Liver (tissue), 9 donors: ENCODE results near the gene F13A1. TPM values are rescaled to one million over a fixed set of nuclear protein-coding genes. Genes with fewer than 3 reads are reported as not detected.

Source experiments
- DNase-seq: peaks from one replicate; pipeline ENCODE4 v3.0.0-alpha.2; 2017; ENCODE audit warnings: low spot score
- H3K27ac ChIP-seq, 2 donors: one replicate each; pipeline ENCODE4 v1.7.0; 2013; ENCODE audit warnings: inconsistent platforms in 2 of 2, low read length in 2 of 2, control low read depth in 1 of 2, low read depth in 1 of 2, mild to moderate bottlenecking in 1 of 2
- H3K27me3 ChIP-seq, 4 donors: one replicate each; pipeline versions ENCODE4 v1.6.1 to v1.7.0; 2013; ENCODE audit warnings: low read length in 3 of 4, inconsistent platforms in 1 of 4, mild to moderate bottlenecking in 1 of 4, moderate library complexity in 1 of 4; ENCODE audit not compliant: control insufficient read depth in 4 of 4, insufficient read depth in 4 of 4
- H3K36me3 ChIP-seq, 4 donors: one replicate each; pipeline versions ENCODE4 v1.6.1 to v1.7.0; 2013; ENCODE audit warnings: low read length in 3 of 4, mild to moderate bottlenecking in 3 of 4, low read depth in 1 of 4, moderate library complexity in 1 of 4; ENCODE audit not compliant: control insufficient read depth in 4 of 4, insufficient read depth in 3 of 4
- H3K4me1 ChIP-seq, 4 donors: one replicate each; pipeline versions ENCODE4 v1.6.1 to v1.7.0; 2013; ENCODE audit warnings: low read length in 3 of 4, mild to moderate bottlenecking in 3 of 4, moderate library complexity in 1 of 4; ENCODE audit not compliant: control insufficient read depth in 4 of 4, insufficient read depth in 4 of 4
- H3K4me3 ChIP-seq, 3 donors: one replicate each; pipeline versions ENCODE4 v1.6.1 to v1.7.0; 2013; ENCODE audit warnings: low read length in 3 of 3, control low read depth in 1 of 3, low read depth in 1 of 3, mild to moderate bottlenecking in 1 of 3
- H3K9ac ChIP-seq, 2 donors: one replicate each; pipeline ENCODE4 v1.7.0; 2013; ENCODE audit warnings: low read length in 2 of 2, mild to moderate bottlenecking in 2 of 2, moderate library complexity in 2 of 2, control low read depth in 1 of 2, low read depth in 1 of 2
- H3K9me3 ChIP-seq, 4 donors: one replicate each; pipeline versions ENCODE4 v1.6.1 to v1.7.0; 2013; ENCODE audit warnings: low read length in 3 of 4; ENCODE audit not compliant: control insufficient read depth in 4 of 4
- EGR1 ChIP-seq, 2 donors: IDR thresholded peaks; 2 replicates each; pipeline ENCODE4 v1.6.1; 2016 to 2018; ENCODE audit warnings: antibody characterized with exemption in 2 of 2, low read depth in 2 of 2
- FOXA1 ChIP-seq: IDR thresholded peaks from 2 replicates; pipeline ENCODE4 v1.6.1; 2016; ENCODE audit warnings: antibody characterized with exemption
- FOXA2 ChIP-seq: IDR thresholded peaks from 2 replicates; pipeline ENCODE4 v1.6.1; 2016; ENCODE audit warnings: antibody characterized with exemption
- GABPA ChIP-seq, 2 donors: IDR thresholded peaks in 1 of 2; conservative IDR thresholded peaks in 1 of 2; 2 replicates each; pipeline ENCODE4 v1.6.1; 2016; ENCODE audit warnings: antibody characterized with exemption in 2 of 2, mild to moderate bottlenecking in 1 of 2, moderate library complexity in 1 of 2
- HNF4A ChIP-seq, 2 donors: conservative IDR thresholded peaks; 2 replicates each; pipeline ENCODE4 v1.6.1; 2016; ENCODE audit warnings: antibody characterized with exemption in 2 of 2, mild to moderate bottlenecking in 2 of 2
- HNF4G ChIP-seq: IDR thresholded peaks from 2 replicates; pipeline ENCODE4 v1.6.1; 2016; ENCODE audit warnings: antibody characterized with exemption
- JUND ChIP-seq, 2 donors: IDR thresholded peaks; 2 replicates each; pipeline ENCODE4 v1.6.1; 2016; ENCODE audit warnings: antibody characterized with exemption in 2 of 2
- NR2F2 ChIP-seq: IDR thresholded peaks from 2 replicates; pipeline ENCODE4 v1.6.1; 2016; ENCODE audit warnings: antibody characterized with exemption
- RAD21 ChIP-seq, 2 donors: IDR thresholded peaks; 2 replicates each; pipeline ENCODE4 v1.6.1; 2016; ENCODE audit warnings: antibody characterized with exemption in 2 of 2, mild to moderate bottlenecking in 2 of 2
- RXRA ChIP-seq, 2 donors: IDR thresholded peaks; 2 replicates each; pipeline ENCODE4 v1.6.1; 2017 to 2018; ENCODE audit warnings: antibody characterized with exemption in 2 of 2, mild to moderate bottlenecking in 1 of 2
- SP1 ChIP-seq: IDR thresholded peaks from 2 replicates; pipeline ENCODE4 v1.6.1; 2018; ENCODE audit warnings: antibody characterized with exemption, mild to moderate bottlenecking
- TAF1 ChIP-seq: conservative IDR thresholded peaks from 2 replicates; pipeline ENCODE4 v1.6.1; 2016; ENCODE audit warnings: antibody characterized with exemption, mild to moderate bottlenecking
- YY1 ChIP-seq: IDR thresholded peaks from 2 replicates; pipeline ENCODE4 v1.6.1; 2016; ENCODE audit warnings: antibody characterized with exemption, mild to moderate bottlenecking
- WGBS: extraction: QIAGEN DNeasy Blood & Tissue Kit; methylation state at CpG from one replicate; pipeline ENCODE4 v1.1.7; 2013; 5-methylcytosine and 5-hydroxymethylcytosine counted together
- polyA plus RNA-seq, 2 donors: library from polyadenylated mRNA; stranded (reverse) in 1 of 2; unstranded in 1 of 2; fragments of 200-250 nt in 1 of 2; fragments of >200 nt in 1 of 2; fragmentation: Nextera tagmentation in 1 of 2; extraction: Ambion mirVana in 1 of 2; gene quantifications; one replicate each; pipeline versions ENCODE4 v1.2.1 to v1.2.3, GENCODE V29; 2013 to 2015
- total RNA-seq, 2 donors: library from RNA; depleted of rRNA; stranded (reverse); fragments of >200 nt; gene quantifications; one replicate each; pipeline ENCODE4 v1.2.3, GENCODE V29; 2014
- TF ChIP-seq, protein P1 (sequence below): fragments of 150-350 bp; IDR thresholded peaks from 2 replicates; pipeline ENCODE4 v1.5.1; 2017; ENCODE audit warnings: improper control_type of control experiment, low read depth, low read length; ENCODE audit not compliant: missing input control
- TF ChIP-seq, protein P2 (sequence below): IDR thresholded peaks from 2 replicates; pipeline ENCODE4 v1.6.1; 2016; ENCODE audit warnings: antibody characterized with exemption, mild to moderate bottlenecking
- TF ChIP-seq, protein P3 (sequence below): IDR thresholded peaks from 2 replicates; pipeline ENCODE4 v1.6.1; 2016; ENCODE audit warnings: antibody characterized with exemption
- TF ChIP-seq, protein P4 (sequence below): IDR thresholded peaks from 2 replicates; pipeline ENCODE4 v1.6.1; 2016; ENCODE audit warnings: antibody characterized with exemption
- TF ChIP-seq, protein P5 (sequence below): IDR thresholded peaks from 2 replicates; pipeline ENCODE4 v1.6.1; 2016; ENCODE audit warnings: antibody characterized with exemption
- donor health status: healthy.
- donor health status: healthy.
- donor health status: healthy.
- donor health status: healthy.
- donor health status: healthy.

The F13A1 gene
- total and polyA plus RNA-seq, 4 donors: 0.46 to 18.3 (median 5.1) TPM

DNA sequence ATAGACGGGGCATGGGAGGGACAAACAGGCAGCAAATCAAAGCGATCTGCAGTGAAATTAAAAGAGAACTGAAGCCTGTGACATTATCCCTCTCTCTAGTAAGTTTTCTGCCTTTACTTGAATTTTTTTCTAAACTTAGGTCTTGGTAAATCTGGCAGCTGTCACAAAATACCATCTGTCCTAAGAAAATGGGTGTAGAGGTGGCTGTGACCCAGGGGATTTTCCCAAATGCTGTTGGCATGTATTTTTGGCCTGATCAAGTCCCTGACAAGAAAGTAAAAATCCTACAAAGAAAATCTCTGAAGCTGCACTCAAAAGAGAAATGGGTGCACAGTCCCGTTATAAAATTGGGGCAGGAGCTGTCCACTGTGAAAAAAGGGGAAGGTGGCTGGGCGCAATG is 30.2 kb upstream of the F13A1 start:
- TF ChIP-seq EGR1 (IDR thresholded peaks at IDR 0.05; ENCODE audit: low read depth in 2 of 2): no peak
- TF ChIP-seq FOXA2: no peak
- TF ChIP-seq, protein P1, sequence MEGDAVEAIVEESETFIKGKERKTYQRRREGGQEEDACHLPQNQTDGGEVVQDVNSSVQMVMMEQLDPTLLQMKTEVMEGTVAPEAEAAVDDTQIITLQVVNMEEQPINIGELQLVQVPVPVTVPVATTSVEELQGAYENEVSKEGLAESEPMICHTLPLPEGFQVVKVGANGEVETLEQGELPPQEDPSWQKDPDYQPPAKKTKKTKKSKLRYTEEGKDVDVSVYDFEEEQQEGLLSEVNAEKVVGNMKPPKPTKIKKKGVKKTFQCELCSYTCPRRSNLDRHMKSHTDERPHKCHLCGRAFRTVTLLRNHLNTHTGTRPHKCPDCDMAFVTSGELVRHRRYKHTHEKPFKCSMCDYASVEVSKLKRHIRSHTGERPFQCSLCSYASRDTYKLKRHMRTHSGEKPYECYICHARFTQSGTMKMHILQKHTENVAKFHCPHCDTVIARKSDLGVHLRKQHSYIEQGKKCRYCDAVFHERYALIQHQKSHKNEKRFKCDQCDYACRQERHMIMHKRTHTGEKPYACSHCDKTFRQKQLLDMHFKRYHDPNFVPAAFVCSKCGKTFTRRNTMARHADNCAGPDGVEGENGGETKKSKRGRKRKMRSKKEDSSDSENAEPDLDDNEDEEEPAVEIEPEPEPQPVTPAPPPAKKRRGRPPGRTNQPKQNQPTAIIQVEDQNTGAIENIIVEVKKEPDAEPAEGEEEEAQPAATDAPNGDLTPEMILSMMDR: no peak
- no peak for TF ChIP-seq HNF4A (conservative IDR thresholded peaks at IDR 0.05)
- TF ChIP-seq, protein P2, sequence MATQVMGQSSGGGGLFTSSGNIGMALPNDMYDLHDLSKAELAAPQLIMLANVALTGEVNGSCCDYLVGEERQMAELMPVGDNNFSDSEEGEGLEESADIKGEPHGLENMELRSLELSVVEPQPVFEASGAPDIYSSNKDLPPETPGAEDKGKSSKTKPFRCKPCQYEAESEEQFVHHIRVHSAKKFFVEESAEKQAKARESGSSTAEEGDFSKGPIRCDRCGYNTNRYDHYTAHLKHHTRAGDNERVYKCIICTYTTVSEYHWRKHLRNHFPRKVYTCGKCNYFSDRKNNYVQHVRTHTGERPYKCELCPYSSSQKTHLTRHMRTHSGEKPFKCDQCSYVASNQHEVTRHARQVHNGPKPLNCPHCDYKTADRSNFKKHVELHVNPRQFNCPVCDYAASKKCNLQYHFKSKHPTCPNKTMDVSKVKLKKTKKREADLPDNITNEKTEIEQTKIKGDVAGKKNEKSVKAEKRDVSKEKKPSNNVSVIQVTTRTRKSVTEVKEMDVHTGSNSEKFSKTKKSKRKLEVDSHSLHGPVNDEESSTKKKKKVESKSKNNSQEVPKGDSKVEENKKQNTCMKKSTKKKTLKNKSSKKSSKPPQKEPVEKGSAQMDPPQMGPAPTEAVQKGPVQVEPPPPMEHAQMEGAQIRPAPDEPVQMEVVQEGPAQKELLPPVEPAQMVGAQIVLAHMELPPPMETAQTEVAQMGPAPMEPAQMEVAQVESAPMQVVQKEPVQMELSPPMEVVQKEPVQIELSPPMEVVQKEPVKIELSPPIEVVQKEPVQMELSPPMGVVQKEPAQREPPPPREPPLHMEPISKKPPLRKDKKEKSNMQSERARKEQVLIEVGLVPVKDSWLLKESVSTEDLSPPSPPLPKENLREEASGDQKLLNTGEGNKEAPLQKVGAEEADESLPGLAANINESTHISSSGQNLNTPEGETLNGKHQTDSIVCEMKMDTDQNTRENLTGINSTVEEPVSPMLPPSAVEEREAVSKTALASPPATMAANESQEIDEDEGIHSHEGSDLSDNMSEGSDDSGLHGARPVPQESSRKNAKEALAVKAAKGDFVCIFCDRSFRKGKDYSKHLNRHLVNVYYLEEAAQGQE: no peak
- TF ChIP-seq, protein P3, sequence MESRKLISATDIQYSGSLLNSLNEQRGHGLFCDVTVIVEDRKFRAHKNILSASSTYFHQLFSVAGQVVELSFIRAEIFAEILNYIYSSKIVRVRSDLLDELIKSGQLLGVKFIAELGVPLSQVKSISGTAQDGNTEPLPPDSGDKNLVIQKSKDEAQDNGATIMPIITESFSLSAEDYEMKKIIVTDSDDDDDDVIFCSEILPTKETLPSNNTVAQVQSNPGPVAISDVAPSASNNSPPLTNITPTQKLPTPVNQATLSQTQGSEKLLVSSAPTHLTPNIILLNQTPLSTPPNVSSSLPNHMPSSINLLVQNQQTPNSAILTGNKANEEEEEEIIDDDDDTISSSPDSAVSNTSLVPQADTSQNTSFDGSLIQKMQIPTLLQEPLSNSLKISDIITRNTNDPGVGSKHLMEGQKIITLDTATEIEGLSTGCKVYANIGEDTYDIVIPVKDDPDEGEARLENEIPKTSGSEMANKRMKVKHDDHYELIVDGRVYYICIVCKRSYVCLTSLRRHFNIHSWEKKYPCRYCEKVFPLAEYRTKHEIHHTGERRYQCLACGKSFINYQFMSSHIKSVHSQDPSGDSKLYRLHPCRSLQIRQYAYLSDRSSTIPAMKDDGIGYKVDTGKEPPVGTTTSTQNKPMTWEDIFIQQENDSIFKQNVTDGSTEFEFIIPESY: no peak
- no peak for TF ChIP-seq SP1
- TF ChIP-seq TAF1: no peak
- TF ChIP-seq YY1: no peak
- no peak for TF ChIP-seq GABPA (IDR thresholded peaks at IDR 0.05 in 1 of 2, conservative IDR thresholded peaks at IDR 0.05 in 1 of 2)
- no peak for TF ChIP-seq FOXA1
- TF ChIP-seq HNF4G: no peak
- TF ChIP-seq, protein P4, sequence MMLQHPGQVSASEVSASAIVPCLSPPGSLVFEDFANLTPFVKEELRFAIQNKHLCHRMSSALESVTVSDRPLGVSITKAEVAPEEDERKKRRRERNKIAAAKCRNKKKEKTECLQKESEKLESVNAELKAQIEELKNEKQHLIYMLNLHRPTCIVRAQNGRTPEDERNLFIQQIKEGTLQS: no peak
- TF ChIP-seq RXRA (IDR thresholded peaks at IDR 0.05): no peak
- TF ChIP-seq, protein P5, sequence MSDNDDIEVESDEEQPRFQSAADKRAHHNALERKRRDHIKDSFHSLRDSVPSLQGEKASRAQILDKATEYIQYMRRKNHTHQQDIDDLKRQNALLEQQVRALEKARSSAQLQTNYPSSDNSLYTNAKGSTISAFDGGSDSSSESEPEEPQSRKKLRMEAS: no peak
- TF ChIP-seq RAD21 (IDR thresholded peaks at IDR 0.05): no peak
- no peak for TF ChIP-seq NR2F2
- TF ChIP-seq JUND (IDR thresholded peaks at IDR 0.05): no peak
- H3K27ac ChIP-seq: no peak overlapping the region
- H3K4me3 ChIP-seq: no peak overlapping the region
- H3K4me1 ChIP-seq: no peaks in the 10 kb centered on the region
- no peaks in the 10 kb centered on the region for H3K9me3 ChIP-seq
- no peak for DNase-seq
- no peaks in the 10 kb centered on the region for H3K36me3 ChIP-seq
- H3K9ac ChIP-seq: no peak overlapping the region
- peaks cover 0 to 2% (median 0%) of the 10 kb centered on the region in 4 donors for H3K27me3 ChIP-seq
- 79% methylated on average over 4 of the region's 4 CpGs for WGBS
